GM21717 (cell line): ENCODE measurements around the gene RUFY3.
"Not testable (repeated sequence)": the region's sequence is repeated elsewhere in the genome, so short reads cannot be mapped to it uniquely, and the experiment has no call there.

Experiments
- ATAC-seq: cut with Tn5 transposase; IDR thresholded peaks from one replicate; pipeline ENCODE4 v1.9.1; 2021; ENCODE audit warnings: mild to moderate bottlenecking, moderate library complexity; ENCODE audit not compliant: unreplicated experiment

RUFY3 gene

GRCh38 chr4:70838666-70839588, 117.2 kb downstream of the RUFY3 start:
- ATAC-seq, result peak; percentile 57

- ATAC-seq, result peak; percentile 53
Observed at GRCh38 chr4:70839589-70840093, 117.9 kb downstream of the RUFY3 start, which contains the start of gene GRSF1. GRSF1 (minus strand) TSS chr4:70839890; CDS start chr4:70839827, 63 bp downstream.

GRCh38 chr4:70840137-70840536, 118.4 kb downstream of the RUFY3 start:
- not testable (repeated sequence) for ATAC-seq

- not testable (repeated sequence) for ATAC-seq
Observed at GRCh38 chr4:70840631-70841030, 118.9 kb downstream of the RUFY3 start.

GRCh38 chr4:70841211-70841610, 119.4 kb downstream of the RUFY3 start:
- ATAC-seq, result no peak

- ATAC-seq, result no peak
Observed at GRCh38 chr4:70841951-70842350, 120.2 kb downstream of the RUFY3 start.

GRCh38 chr4:70842761-70843435, 121.1 kb downstream of the RUFY3 start:
- peak; percentile 44 for ATAC-seq

- ATAC-seq, result no peak
Observed at GRCh38 chr4:70844180-70844579, 122.4 kb downstream of the RUFY3 start.

GRCh38 chr4:70849291-70849690, 127.5 kb downstream of the RUFY3 start:
- no peak for ATAC-seq

GRCh38 chr4:70855464-70855863, 133.7 kb downstream of the RUFY3 start:
- ATAC-seq, result no peak
